Activated B cell treated with CpG ODN at 0.5 μM for 24 hours (primary cell): ENCODE data around the gene TRRAP. TPM values are rescaled to one million over a fixed set of nuclear protein-coding genes. Genes with fewer than 3 reads are reported as not detected.

Source experiments
- ATAC-seq: fragments of 200-7000 bp; cut with Tn5 transposase; one replicate; pipeline ENCODE4 v1.10.0; 2021; ENCODE audit warnings: low read depth, mild to moderate bottlenecking, moderate library complexity
- CTCF ChIA-PET: fragments of 350-600 bp; sonication (Branson Sonifier 250); formaldehyde crosslinking; loops from one replicate; lab custom pipeline; 2021; ENCODE audit warnings: antibody characterized with exemption; lab: Charles Lee
- POLR2A ChIA-PET: fragments of 350-600 bp; sonication (Branson Sonifier 250); formaldehyde crosslinking; loops from one replicate; lab custom pipeline; 2021; ENCODE audit warnings: antibody characterized with exemption; lab: Charles Lee
- DNase-seq: peaks from one replicate; pipeline ENCODE4 v3.0.0; 2022
- H3K27ac Mint-ChIP-seq: one replicate; pipeline ENCODE4 v1.8.0; 2020; ENCODE audit warnings: mixed read lengths
- H3K27me3 Mint-ChIP-seq: one replicate; pipeline ENCODE4 v1.8.0; 2021; ENCODE audit warnings: mixed read lengths
- H3K36me3 Mint-ChIP-seq: one replicate; pipeline ENCODE4 v1.8.0; 2021; ENCODE audit warnings: low read depth, mixed read lengths
- H3K4me1 Mint-ChIP-seq: one replicate; pipeline ENCODE4 v1.8.0; 2021; ENCODE audit warnings: mixed read lengths
- H3K4me3 Mint-ChIP-seq: one replicate; pipeline ENCODE4 v1.8.0; 2020; ENCODE audit warnings: mild to moderate bottlenecking, mixed read lengths
- H3K9me3 Mint-ChIP-seq: one replicate; pipeline ENCODE4 v1.8.0; 2020; ENCODE audit warnings: mixed read lengths
- intact Hi-C: fragments of 100-400 bp; cut with micrococcal nuclease; formaldehyde crosslinking; loops from one replicate; pipeline ENCODE4 v1.15.1; 2024
- total RNA-seq: library from RNA; stranded (reverse); gene quantifications from 2 replicates; pipeline ENCODE4 v1.2.3, GENCODE V29; 2022
- TF ChIP-seq, protein P1 (sequence below): fragments of 200-600 bp; IDR thresholded peaks from one replicate; pipeline ENCODE4 v1.8.0; 2022; ENCODE audit warnings: antibody characterized with exemption, mild to moderate bottlenecking

TRRAP gene
- total RNA-seq, 1 donor from 2014 or later = 77.9 TPM

- H3K9me3 Mint-ChIP-seq = no peaks in the 10 kb centered on the region
- POLR2A ChIA-PET = no interaction called here
Observed at GRCh38 chr7:99031496-99031895, 153.2 kb downstream of the TRRAP start.

DNA sequence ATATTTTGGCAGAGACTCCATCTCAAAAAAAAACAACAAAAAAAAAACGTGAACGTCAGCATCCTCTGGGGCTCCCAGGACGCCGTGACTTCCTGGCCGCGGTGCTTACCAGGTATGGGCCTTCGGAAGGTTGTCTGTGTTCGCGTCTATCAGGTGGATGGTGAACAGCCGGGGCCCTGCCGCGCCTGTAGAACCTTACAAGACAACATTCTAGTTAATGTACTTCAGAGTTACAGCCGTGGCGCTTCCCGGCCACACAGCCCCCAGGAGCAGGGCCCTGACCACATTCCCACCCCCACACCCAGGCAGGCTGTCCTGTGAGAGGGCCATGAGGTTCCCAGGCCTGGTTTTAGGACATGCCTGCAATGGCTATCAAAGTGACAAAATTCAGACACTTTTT, 154.6 kb downstream of the TRRAP start:
- peaks cover 89% of the 10 kb centered on the region for H3K36me3 Mint-ChIP-seq
- ATAC-seq (no peak), DNase-seq (no peak)
- intact Hi-C loops = no loop called here
- H3K4me1 Mint-ChIP-seq = no peaks in the 10 kb centered on the region
- POLR2A ChIA-PET = no interaction called here
- no peak overlapping the region for H3K27ac Mint-ChIP-seq
- no peak overlapping the region for H3K4me3 Mint-ChIP-seq
- CTCF ChIA-PET = no interaction called here
- no peaks in the 10 kb centered on the region for H3K9me3 Mint-ChIP-seq
- TF ChIP-seq, protein P1, sequence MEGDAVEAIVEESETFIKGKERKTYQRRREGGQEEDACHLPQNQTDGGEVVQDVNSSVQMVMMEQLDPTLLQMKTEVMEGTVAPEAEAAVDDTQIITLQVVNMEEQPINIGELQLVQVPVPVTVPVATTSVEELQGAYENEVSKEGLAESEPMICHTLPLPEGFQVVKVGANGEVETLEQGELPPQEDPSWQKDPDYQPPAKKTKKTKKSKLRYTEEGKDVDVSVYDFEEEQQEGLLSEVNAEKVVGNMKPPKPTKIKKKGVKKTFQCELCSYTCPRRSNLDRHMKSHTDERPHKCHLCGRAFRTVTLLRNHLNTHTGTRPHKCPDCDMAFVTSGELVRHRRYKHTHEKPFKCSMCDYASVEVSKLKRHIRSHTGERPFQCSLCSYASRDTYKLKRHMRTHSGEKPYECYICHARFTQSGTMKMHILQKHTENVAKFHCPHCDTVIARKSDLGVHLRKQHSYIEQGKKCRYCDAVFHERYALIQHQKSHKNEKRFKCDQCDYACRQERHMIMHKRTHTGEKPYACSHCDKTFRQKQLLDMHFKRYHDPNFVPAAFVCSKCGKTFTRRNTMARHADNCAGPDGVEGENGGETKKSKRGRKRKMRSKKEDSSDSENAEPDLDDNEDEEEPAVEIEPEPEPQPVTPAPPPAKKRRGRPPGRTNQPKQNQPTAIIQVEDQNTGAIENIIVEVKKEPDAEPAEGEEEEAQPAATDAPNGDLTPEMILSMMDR = no peak
- H3K27me3 Mint-ChIP-seq = no peaks in the 10 kb centered on the region

More at GRCh38 chr7:99031496-99031895, 153.2 kb downstream of the TRRAP start:
- no peaks in the 10 kb centered on the region for H3K27me3 Mint-ChIP-seq
- no peaks in the 10 kb centered on the region for H3K4me1 Mint-ChIP-seq
- TF ChIP-seq, protein P1 = no peak
- H3K27ac Mint-ChIP-seq = no peak overlapping the region
- no peak overlapping the region for H3K4me3 Mint-ChIP-seq
- no peak for DNase-seq
- no peak for ATAC-seq
- intact Hi-C loops = no loop called here
- CTCF ChIA-PET = no interaction called here
- peaks cover 83% of the 10 kb centered on the region for H3K36me3 Mint-ChIP-seq

- Mint-ChIP-seq H3K27ac (no peak overlapping the region), H3K27me3 (no peaks in the 10 kb centered on the region), H3K36me3 (peaks cover 89% of the 10 kb centered on the region), H3K9me3 (no peaks in the 10 kb centered on the region), H3K4me1 (no peaks in the 10 kb centered on the region), H3K4me3 (no peak overlapping the region)
- no peak for DNase-seq
- intact Hi-C loops = no loop called here
- CTCF ChIA-PET = no interaction called here
- no peak for ATAC-seq
- TF ChIP-seq, protein P1 = no peak
- POLR2A ChIA-PET = no interaction called here
Observed at GRCh38 chr7:99033765-99034164, 155.4 kb downstream of the TRRAP start.

DNA sequence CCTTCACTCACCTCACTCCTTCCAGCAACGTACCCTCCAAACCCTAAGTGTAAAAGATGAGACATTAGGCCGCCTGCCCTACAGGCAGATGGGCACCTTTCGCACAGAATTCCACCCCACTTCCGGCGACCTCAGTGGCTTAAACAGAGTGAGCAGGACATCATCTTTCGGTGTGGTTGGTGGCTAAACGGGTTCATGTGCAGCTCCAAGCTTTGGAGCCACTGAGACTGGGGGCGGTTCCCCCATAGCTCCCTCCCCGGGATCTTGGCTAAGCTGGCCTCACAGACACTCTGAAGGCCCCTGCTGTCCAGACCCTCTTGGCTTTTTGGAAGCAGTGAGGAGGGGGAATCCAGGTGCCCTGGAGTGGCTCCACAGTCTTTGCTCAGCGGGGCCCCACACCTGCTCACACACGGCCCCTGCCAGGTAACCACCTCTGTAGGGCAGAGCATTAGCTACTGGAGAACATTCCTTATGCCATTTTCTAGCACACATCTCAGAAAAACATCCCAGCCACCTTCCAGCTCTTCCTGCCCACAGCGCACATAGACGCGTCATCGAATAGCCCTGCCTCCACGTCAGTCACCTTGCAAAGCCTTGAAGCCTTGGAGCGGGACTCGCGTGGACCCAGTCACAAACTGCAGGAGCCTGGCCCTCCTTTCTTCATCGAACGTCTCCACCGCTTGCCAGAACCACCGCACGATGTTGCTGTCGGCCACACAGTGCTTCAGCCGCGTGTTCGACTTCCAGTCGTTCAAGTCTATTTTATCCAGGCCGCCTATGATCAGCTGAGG, 156.8 kb downstream of the TRRAP start:
- Mint-ChIP-seq H3K9me3 (no peaks in the 10 kb centered on the region), H3K4me3 (no peak overlapping the region), H3K4me1 (no peaks in the 10 kb centered on the region), H3K36me3 (peaks cover 87% of the 10 kb centered on the region), H3K27ac (no peak overlapping the region), H3K27me3 (no peaks in the 10 kb centered on the region)
- ChIA-PET POLR2A (no interaction called here), CTCF (no interaction called here)
- DNase-seq (no peak), ATAC-seq (no peak)
- intact Hi-C loops = no loop called here
- TF ChIP-seq, protein P1 = no peak

DNA sequence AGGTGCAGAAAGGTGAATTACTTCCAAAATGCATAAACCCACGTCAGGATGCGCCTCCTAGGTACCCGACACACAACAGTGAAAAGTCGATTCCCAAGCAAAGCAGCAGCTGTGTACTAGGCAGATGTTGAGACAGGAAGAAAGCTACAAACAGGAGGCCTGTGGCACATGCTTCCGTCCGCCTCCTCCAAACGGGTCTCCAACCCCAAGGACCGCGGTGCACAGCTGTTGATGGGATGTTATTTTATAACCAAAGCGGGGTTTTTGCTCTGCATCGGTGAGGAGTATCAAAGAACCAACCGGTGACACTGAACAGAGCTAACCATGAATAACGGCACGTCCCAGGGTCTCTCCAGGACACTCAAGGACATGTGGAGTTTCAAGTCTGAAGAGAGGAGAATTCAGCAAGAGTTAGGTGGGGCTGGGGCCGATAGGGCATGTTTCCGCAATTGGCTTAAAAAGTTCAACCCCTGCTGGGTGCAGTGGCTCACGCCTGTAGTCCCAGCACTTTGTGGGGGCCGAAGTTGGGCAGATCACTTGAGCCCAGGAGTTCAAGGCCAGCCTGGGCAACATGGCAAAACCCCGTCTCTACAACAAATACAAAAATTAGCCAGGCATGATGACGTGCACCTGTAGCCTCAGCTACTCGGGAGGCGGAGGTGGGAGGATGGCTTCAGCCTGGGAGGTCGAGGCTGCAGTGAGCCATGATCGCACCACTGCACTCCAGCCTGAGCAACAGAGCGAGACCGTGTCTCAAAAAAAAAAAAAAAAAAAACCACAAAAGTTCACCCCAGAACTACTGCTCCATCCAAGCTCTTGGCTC, 157.6 kb downstream of the TRRAP start:
- H3K27ac Mint-ChIP-seq = no peak overlapping the region
- POLR2A ChIA-PET = no interaction called here
- DNase-seq (no peak), ATAC-seq (no peak)
- H3K36me3 Mint-ChIP-seq = peaks cover 90% of the 10 kb centered on the region
- CTCF ChIA-PET = interaction anchor here (1.3 kb wide), 1 partner anchor 277 kb away, joined by 3 read pairs; no protein-coding TSS in a partner anchor
- H3K9me3 Mint-ChIP-seq = no peaks in the 10 kb centered on the region
- no peaks in the 10 kb centered on the region for H3K27me3 Mint-ChIP-seq
- TF ChIP-seq, protein P1 = no peak
- intact Hi-C loops = no loop called here
- no peak overlapping the region for H3K4me3 Mint-ChIP-seq
- no peaks in the 10 kb centered on the region for H3K4me1 Mint-ChIP-seq
